GM12878 (cell line): ENCODE results near the gene ANKRD45. TPM values are rescaled to one million over a fixed set of nuclear protein-coding genes. Genes with fewer than 3 reads are reported as not detected.

ENCODE experiments used
- ATF7 ChIP-seq: fragments of 450-650 bp; IDR thresholded peaks from 2 replicates; pipeline ENCODE4 v1.6.1; 2016; ENCODE audit warnings: low read depth, mild to moderate bottlenecking
- BCL11A ChIP-seq: IDR thresholded peaks from 2 replicates; pipeline ENCODE4 v1.6.1; 2011; ENCODE audit warnings: low read depth, low read length
- CBFB ChIP-seq: IDR thresholded peaks from 2 replicates; pipeline ENCODE4 v1.6.1; 2016; ENCODE audit warnings: antibody characterized with exemption, low read depth
- CBX3 ChIP-seq: fragments of 200-600 bp; sonication (generic); IDR thresholded peaks from 2 replicates; pipeline ENCODE4 v1.6.1; 2016; ENCODE audit warnings: low read depth, borderline replicate concordance
- CBX5 ChIP-seq: sonication (generic); IDR thresholded peaks from 2 replicates; pipeline ENCODE4 v1.6.1; 2016; ENCODE audit warnings: low read depth, moderate library complexity, mild to moderate bottlenecking, inconsistent platforms
- CEBPB ChIP-seq, 2 experiments: fragments of 150-350 bp in 1 of 2; IDR thresholded peaks; 2 replicates each; pipeline ENCODE4 v1.6.1; 2012 to 2014; ENCODE audit warnings: low read depth in 2 of 2, low read length in 2 of 2, borderline replicate concordance in 1 of 2, inconsistent platforms in 1 of 2
- CHD1 ChIP-seq: IDR thresholded peaks from 2 replicates; pipeline ENCODE4 v1.6.1; 2012; ENCODE audit warnings: low read depth, low read length, improper control_type of control experiment
- FOXM1 ChIP-seq: IDR thresholded peaks from 2 replicates; pipeline ENCODE4 v1.6.1; 2012; ENCODE audit warnings: low read depth, mild to moderate bottlenecking, inconsistent platforms, low read length, moderate library complexity
- GATAD2B ChIP-seq: fragments of 450-650 bp; conservative IDR thresholded peaks from 2 replicates; pipeline ENCODE4 v1.6.1; 2017; ENCODE audit warnings: low read depth, mild to moderate bottlenecking, moderate library complexity
- HDAC2 ChIP-seq: fragments of 200-600 bp; sonication (generic); IDR thresholded peaks from 2 replicates; pipeline ENCODE4 v1.6.1; 2017
- HDAC6 ChIP-seq: fragments of 200-600 bp; sonication (generic); IDR thresholded peaks from one replicate; pipeline ENCODE4 v1.8.0; 2017; ENCODE audit warnings: antibody characterized with exemption; ENCODE audit not compliant: unreplicated experiment
- IKZF1 ChIP-seq: fragments of 450-650 bp; conservative IDR thresholded peaks from 2 replicates; pipeline ENCODE4 v1.6.1; 2017; ENCODE audit warnings: antibody characterized with exemption, mild to moderate bottlenecking
- NBN ChIP-seq: fragments of 450-650 bp; IDR thresholded peaks from 2 replicates; pipeline ENCODE4 v1.6.1; 2016
- NFYB ChIP-seq: IDR thresholded peaks from 2 replicates; pipeline ENCODE4 v1.6.1; 2011; ENCODE audit warnings: low read depth, mild to moderate bottlenecking, low read length, improper control_type of control experiment, moderate library complexity; ENCODE audit not compliant: insufficient read depth
- NR2C2 ChIP-seq: IDR thresholded peaks from 2 replicates; pipeline ENCODE4 v1.6.1; 2011; ENCODE audit warnings: borderline replicate concordance, low read depth; ENCODE audit not compliant: control insufficient read depth, insufficient read length
- NRF1 ChIP-seq: conservative IDR thresholded peaks from 2 replicates; pipeline ENCODE4 v1.6.1; 2011; ENCODE audit warnings: mild to moderate bottlenecking, low read depth, low read length, improper control_type of control experiment
- PKNOX1 ChIP-seq: fragments of 450-650 bp; IDR thresholded peaks from 2 replicates; pipeline ENCODE4 v1.6.1; 2016; ENCODE audit warnings: mild to moderate bottlenecking
- POLR2AphosphoS2 ChIP-seq: IDR thresholded peaks from 2 replicates; pipeline ENCODE4 v1.6.1; 2011; ENCODE audit warnings: low read depth, mild to moderate bottlenecking, low read length, improper control_type of control experiment, moderate library complexity
- SIX5 ChIP-seq: IDR thresholded peaks from 2 replicates; pipeline ENCODE4 v1.6.1; 2011; ENCODE audit warnings: mild to moderate bottlenecking, low read depth, low read length, moderate library complexity; ENCODE audit not compliant: severe bottlenecking
- SUZ12 ChIP-seq: fragments of 200-600 bp; sonication (generic); IDR thresholded peaks from one replicate; pipeline ENCODE4 v1.6.1; 2018; ENCODE audit warnings: antibody characterized with exemption, mild to moderate bottlenecking; ENCODE audit not compliant: unreplicated experiment
- USF2 ChIP-seq: IDR thresholded peaks from 2 replicates; pipeline ENCODE4 v1.6.1; 2011; ENCODE audit warnings: low read depth, low read length, improper control_type of control experiment, borderline replicate concordance
- YBX1 ChIP-seq: fragments of 450-650 bp; IDR thresholded peaks from 2 replicates; pipeline ENCODE4 v1.6.1; 2016; ENCODE audit warnings: antibody characterized with exemption
- ZBED1 ChIP-seq: IDR thresholded peaks from 2 replicates; pipeline ENCODE4 v1.6.1; 2016; ENCODE audit warnings: borderline replicate concordance
- ZBTB4 ChIP-seq: fragments of 450-650 bp; formaldehyde crosslinking; IDR thresholded peaks from 2 replicates; pipeline ENCODE4 v1.4.0; 2022; ENCODE audit warnings: mild to moderate bottlenecking, moderate library complexity
- ZNF274 ChIP-seq: IDR thresholded peaks from one replicate; pipeline ENCODE4 v1.8.0; 2011; ENCODE audit not compliant: insufficient read length, insufficient read depth
- polyA plus RNA-seq, 11 experiments: library from polyadenylated mRNA; depleted of rRNA in 4 of 11; unstranded in 6 of 11; stranded (reverse) in 5 of 11; fragments of >200 nt; fragmentation: Nextera tagmentation in 4 of 11; fragmentation: Illumina TruSeq in 1 of 11; extraction: Ambion mirVana in 4 of 11; extraction: Trizol in 1 of 11; gene quantifications; 1 replicate in 1 of 11; 2 replicates in 10 of 11; pipeline versions ENCODE4 v1.2.1 to v1.2.3, GENCODE V29; 2011 to 2016; ENCODE audit warnings: inconsistent platforms in 2 of 11, missing spikeins in 2 of 11, low read depth in 1 of 11
- total RNA-seq, 4 experiments: library from RNA; depleted of rRNA in 3 of 4; stranded (reverse); fragments of >200 nt in 3 of 4; fragmentation: Illumina TruSeq in 1 of 4; extraction: Trizol in 1 of 4; gene quantifications; 2 replicates each; pipeline versions ENCODE4 v1.2.1 to v1.2.3, GENCODE V29; 2013 to 2021

ANKRD45 gene
- total and polyA plus RNA-seq, 10 of the 15 experiments (the other 5 are each of a cell fraction or from before 2014, with no cell fraction given): 0.04 to 0.15 (median 0.13) TPM; not detected in 5

- TF ChIP-seq ZBTB4 (CRISPR knock-in tag) (no peak), CBFB (peak; percentile 70), USF2 (no peak), NFYB (no peak), NBN (peak; percentile 88), ZNF274 (no peak), BCL11A (no peak), PKNOX1 (peak; percentile 70), CBX3 (no peak), YBX1 (no peak), CHD1 (no peak), HDAC6 (no peak), CBX5 (peak; percentile 96), HDAC2 (no peak), NR2C2 (no peak), SUZ12 (no peak), GATAD2B (peak; percentile 64; the same call in 1 of the 2 replicates), POLR2AphosphoS2 (peak; percentile 73; the same call in 1 of the 2 replicates), CEBPB (IDR thresholded peaks at IDR 0.05; ENCODE audit: borderline replicate concordance in 1 of 2, low read depth in 2 of 2, low read length in 2 of 2) (no peak), ATF7 (peak; percentile 62), NRF1 (no peak), FOXM1 (no peak), SIX5 (peak; percentile 77), ZBED1 (no peak), IKZF1 (peak; percentile 79)
Measured at GRCh38 chr1:173714759-173715537, 45.3 kb upstream of the ANKRD45 start, which contains the start of gene KLHL20 (continued).
